Left renal cortex interstitium (tissue), 4 donors: ENCODE data around the gene MRPL38. TPM values are rescaled to one million over a fixed set of nuclear protein-coding genes. Genes with fewer than 3 reads are reported as not detected.

Experiments used
- DNase-seq, 4 donors: peaks; one replicate each; pipeline ENCODE4 v3.0.0-alpha.2; 2013; ENCODE audit warnings: low read depth in 4 of 4, low spot score in 2 of 4, missing footprints in 1 of 4
- polyA plus RNA-seq, 4 donors: library from polyadenylated mRNA; unstranded; fragments of 120-200 nt; gene quantifications; one replicate each; pipeline ENCODE4 v1.2.1, GENCODE V29; 2013; ENCODE audit not compliant: insufficient read length in 4 of 4

Gene MRPL38
- polyA plus RNA-seq, 4 donors, result 72.9 to 113 (median 94.0) TPM

DNA sequence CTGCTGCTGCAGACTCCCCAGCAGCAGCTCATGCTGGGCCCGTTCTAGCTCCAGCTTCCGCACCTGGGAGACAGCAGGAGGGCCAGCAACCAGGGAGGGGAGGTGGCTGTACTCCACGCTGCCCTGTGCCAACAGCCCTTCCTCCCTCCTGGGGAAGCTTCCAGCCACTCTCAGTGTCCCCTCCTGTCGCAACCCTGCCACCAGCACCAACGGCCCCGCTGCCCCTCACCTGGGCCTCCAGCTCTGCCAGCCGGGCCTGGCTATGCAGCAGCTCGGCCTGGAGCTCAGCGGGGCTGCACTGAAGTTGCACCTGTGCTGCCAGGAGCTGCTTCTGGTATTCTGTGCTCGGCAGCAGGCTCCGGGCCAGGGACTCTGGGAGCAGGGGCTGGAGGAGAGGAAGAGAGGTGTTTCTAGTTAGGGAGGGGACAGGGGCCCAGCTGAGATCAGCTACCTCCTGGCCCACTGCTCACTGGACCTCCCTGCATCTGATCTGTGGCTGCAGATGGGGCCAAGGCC is 15.4 kb upstream of the MRPL38 start:
- DNase-seq, result no peak

- no peak for DNase-seq
Observed at GRCh38 chr17:75919611-75920010, 14.9 kb upstream of the MRPL38 start.

DNA sequence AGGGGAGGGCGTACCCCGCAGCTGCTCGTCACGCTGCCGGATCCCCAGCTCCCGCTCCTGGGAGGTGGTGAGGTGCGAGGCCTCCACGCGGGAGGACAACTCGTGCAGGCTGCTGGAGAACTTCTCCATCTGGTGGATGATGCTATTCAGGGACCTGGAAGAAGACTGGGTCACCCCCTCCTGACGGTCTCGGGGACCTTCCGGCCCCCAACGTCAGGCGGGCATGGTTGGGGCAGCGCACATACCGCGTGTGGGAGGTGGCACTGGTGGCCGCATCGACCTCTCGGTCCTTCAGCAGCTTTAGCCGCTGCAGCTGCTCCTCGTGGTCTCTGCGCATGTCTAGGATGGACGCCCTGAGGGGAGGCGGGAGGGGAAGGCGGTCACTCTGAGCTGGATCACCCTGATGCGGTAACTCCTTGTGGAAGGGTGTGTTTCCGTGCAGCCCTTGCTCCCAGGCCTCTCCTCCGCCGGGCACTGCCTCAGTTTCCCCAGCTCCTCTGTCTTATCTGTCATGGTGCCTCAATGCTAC is 13.3 kb upstream of the MRPL38 start:
- DNase-seq, result no peak

GRCh38 chr17:75917141-75917916 is 12.6 kb upstream of the MRPL38 start:
- DNase-seq, result no peak

DNA sequence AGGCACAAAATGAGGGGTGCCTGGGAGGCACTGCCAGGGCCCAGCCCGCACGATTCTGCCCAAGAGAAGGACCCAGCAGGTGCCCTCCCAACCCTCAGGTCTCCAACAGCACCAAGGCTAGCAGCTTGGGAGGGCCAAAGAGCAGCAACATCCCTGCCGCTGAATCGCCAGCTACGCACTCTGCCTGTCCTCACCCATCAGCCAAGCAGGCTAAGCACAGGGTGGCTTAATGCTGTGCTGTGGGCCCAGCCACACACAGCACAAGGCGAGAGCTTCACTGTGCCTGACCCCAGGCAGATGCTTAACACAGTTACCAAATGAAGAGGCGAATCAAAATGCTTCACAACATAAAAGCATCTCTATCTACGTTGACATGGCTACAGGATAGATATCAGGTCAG is 10.6 kb upstream of the MRPL38 start:
- DNase-seq, result no peak

DNA sequence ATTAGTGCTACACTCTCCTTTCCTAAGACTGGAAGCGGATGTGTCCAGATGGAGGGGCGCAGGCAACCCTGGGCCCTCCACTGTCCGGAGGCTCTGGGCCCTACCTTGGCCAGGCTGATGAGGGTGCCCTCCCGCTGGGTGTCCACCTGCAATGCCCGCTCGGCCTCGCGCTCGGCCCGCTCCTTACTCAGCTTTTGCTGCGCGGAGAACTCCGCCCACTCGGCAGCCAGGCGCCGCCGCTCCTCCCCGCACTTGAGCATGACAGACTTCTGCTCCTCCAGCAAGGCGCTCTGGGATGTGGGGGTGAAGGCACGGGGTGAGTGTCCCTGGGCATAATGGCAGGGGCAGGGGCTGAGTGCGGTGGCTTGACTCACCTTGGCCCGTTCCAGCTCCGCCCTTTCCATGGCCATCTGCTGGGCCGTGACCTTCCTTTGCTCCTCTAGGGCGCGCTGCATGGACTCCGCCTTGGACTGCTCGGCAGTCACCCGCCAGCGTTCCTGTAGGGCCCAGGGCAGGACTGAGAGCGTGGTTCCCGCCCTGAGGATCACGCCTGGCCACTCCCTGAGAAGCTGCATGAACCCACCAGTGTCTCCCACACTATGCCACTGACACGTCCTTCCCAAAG is 10.1 kb upstream of the MRPL38 start:
- no peak for DNase-seq

GRCh38 chr17:75913537-75914210 is 9.0 kb upstream of the MRPL38 start:
- no peak for DNase-seq

DNA sequence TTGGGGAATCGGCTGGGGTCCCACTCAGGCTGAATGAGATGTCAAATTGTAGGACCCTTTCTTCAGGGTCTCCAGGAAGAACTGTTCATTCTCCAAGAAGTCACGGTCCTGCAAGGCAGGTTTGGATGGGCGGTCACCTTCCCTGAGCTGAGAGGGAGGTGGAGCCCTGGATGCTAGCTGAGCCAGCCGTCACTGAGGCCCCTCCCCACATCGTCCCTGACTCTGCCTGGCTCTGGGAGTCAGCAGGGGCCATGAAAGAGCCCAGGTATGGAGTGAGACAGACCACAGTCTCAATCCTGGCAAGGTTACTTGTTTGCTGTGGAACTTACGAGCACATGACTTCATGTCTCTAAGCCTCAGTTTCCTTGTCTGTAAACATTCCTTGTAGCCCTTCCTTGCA is 6.0 kb upstream of the MRPL38 start:
- no peak for DNase-seq

DNA sequence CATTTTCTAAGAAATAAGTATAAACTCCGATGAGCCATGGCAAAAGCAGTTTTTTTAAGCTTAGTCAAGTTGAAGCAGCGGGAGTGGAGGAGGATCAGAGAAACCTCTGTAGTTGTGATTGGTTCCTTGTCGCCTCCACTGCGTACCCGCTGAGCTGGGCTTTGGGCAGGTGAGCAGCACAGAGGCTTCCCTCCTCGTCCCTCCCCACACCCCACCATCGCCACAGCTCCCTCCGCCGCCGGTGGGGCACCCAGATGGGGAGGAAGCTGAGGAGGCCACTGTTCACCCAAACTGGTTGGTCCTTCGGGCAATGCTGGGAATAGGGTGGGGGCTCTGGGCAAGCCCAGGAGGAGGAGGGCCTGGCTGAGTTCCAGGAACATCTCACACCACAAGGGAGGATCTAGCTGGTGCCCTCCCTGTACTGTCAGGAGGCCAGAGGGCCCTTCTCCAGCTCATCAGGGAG is 5.2 kb upstream of the MRPL38 start:
- DNase-seq, result no peak

DNA sequence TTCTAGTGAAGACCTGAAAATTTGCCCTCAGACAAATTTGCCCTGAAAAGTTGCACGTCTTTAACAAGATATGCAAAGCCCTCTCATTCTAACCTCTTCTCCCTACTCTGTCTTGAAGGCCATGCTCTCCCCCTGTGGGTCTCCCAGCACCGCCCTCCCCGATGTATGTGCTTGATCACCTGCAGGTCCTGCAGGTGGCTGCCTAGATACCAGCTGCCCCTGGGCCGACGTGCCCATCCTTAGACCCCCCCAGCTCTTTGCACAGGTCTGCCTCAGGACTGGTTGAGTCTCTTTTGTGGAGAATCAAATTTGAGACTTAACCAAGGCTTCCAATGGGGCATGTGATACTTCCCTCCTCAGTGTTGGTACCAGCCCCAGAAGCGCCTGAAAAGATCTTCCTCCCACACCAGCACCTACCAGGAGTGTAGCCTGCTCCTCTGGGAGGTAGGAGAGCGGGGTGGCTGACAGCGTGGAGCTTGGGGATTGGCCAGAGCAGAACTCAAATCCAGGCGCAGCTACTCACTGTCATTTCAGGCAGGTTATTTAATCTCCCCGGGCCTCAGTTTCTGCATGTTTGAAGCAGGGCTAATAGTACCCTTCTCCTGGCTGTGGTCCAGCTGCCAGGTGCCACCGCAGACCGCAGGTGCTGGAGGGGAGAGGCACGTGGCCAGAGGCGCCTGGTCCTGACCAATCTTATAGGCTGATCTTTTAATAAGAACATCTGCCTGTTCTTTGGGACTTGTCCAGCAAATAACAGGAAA is 4.5 kb upstream of the MRPL38 start:
- no peak for DNase-seq

GRCh38 chr17:75908201-75908600 is 3.5 kb upstream of the MRPL38 start:
- DNase-seq, result no peak

- no peak for DNase-seq
Observed at GRCh38 chr17:75906143-75906884, 1.6 kb upstream of the MRPL38 start.

GRCh38 chr17:75902406-75902805 is 2.3 kb downstream of the MRPL38 start:
- DNase-seq, result no peak

GRCh38 chr17:75901727-75902126 is 3.0 kb downstream of the MRPL38 start:
- no peak for DNase-seq

- DNase-seq, result no peak
Observed at GRCh38 chr17:75900691-75901533, 3.8 kb downstream of the MRPL38 start.

GRCh38 chr17:75899767-75900468 is 4.8 kb downstream of the MRPL38 start:
- DNase-seq, result no peak

DNA sequence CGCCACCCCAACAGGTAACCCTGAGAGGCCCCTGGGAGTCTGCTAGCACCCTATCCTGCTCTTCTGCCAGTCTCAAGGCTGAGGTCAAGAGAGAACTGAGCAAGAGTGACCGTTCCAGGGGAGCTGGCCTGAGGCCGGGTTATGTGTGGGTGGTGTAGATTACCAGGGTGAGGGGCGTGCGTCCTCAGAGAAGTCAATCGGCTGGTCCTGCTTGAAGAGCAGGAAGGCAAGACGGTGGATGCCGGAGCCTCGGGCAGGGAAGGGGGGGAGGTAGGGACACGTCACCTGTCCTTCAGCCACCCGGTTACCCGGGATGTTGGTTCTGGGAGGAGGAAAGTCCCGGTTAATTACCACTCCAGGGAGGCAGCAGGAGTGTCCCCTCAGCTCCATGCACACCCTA is 5.3 kb downstream of the MRPL38 start:
- DNase-seq, result no peak

- no peak for DNase-seq
Observed at GRCh38 chr17:75898791-75899190, 5.9 kb downstream of the MRPL38 start.
